Calu3 (cell line): ENCODE measurements around the gene ITIH4. TPM values are rescaled to one million over a fixed set of nuclear protein-coding genes. Genes with fewer than 3 reads are reported as not detected.
"Not testable (repeated sequence)": the region's sequence is repeated elsewhere in the genome, so short reads cannot be mapped to it uniquely, and the experiment has no call there.

Experiments used
- BruUV-seq: library from RNA; stranded (reverse); fragments of 400-500 nt; replicated peaks from 2 replicates; lab custom pipeline; 2021; lab: Mats Ljungman, UMichigan
- CTCF ChIA-PET: fragments of 300-600 bp; sonication (Branson Sonifier 250); formaldehyde crosslinking; loops from one replicate; lab custom pipeline; 2022; ENCODE audit warnings: antibody characterized with exemption; lab: Charles Lee
- DNase-seq: peaks from one replicate; pipeline ENCODE4 v3.0.0; 2022
- H3K27ac Mint-ChIP-seq: one replicate; pipeline ENCODE4 v1.8.0; 2022; ENCODE audit warnings: mixed read lengths; ENCODE audit not compliant: unreplicated experiment
- H3K27me3 Mint-ChIP-seq: one replicate; pipeline ENCODE4 v1.8.0; 2022; ENCODE audit warnings: mixed read lengths; ENCODE audit not compliant: unreplicated experiment
- H3K36me3 Mint-ChIP-seq: one replicate; pipeline ENCODE4 v1.8.0; 2022; ENCODE audit warnings: mild to moderate bottlenecking, moderate library complexity, mixed read lengths; ENCODE audit not compliant: insufficient read depth, unreplicated experiment
- H3K4me1 Mint-ChIP-seq: one replicate; pipeline ENCODE4 v1.8.0; 2022; ENCODE audit warnings: mild to moderate bottlenecking, low read depth, mixed read lengths; ENCODE audit not compliant: unreplicated experiment
- H3K4me3 Mint-ChIP-seq: one replicate; pipeline ENCODE4 v1.8.0; 2022; ENCODE audit warnings: mild to moderate bottlenecking, low read depth, moderate library complexity, mixed read lengths; ENCODE audit not compliant: unreplicated experiment
- H3K9me3 Mint-ChIP-seq: one replicate; pipeline ENCODE4 v1.8.0; 2022; ENCODE audit warnings: low read depth, mixed read lengths; ENCODE audit not compliant: unreplicated experiment
- CTCF ChIP-seq: fragments of 200-600 bp; IDR thresholded peaks from one replicate; pipeline ENCODE4 v1.8.0; 2022; ENCODE audit warnings: antibody characterized with exemption; ENCODE audit not compliant: unreplicated experiment
- intact Hi-C: fragments of 100-400 bp; cut with micrococcal nuclease; formaldehyde crosslinking; loops from one replicate; pipeline ENCODE4 v1.10.0; 2022; ENCODE audit not compliant: unreplicated experiment
- total RNA-seq: library from RNA; stranded (reverse); gene quantifications from 2 replicates; pipeline ENCODE4 v1.2.3, GENCODE V29; 2022

Gene ITIH4
- total RNA-seq, 1 experiment from 2014 or later, result 3.0 TPM

- H3K4me3 Mint-ChIP-seq, result peak within 1 kb of the TSS; percentile 7
- H3K27me3 Mint-ChIP-seq, result peaks cover 19% of the 10 kb centered on the region
- no peaks in the 10 kb centered on the region for H3K36me3 Mint-ChIP-seq
- peaks cover 38% of the 10 kb centered on the region for H3K4me1 Mint-ChIP-seq
- peak within 1 kb of the TSS; percentile 39 for H3K27ac Mint-ChIP-seq
- H3K9me3 Mint-ChIP-seq, result no peaks in the 10 kb centered on the region
- no peak for DNase-seq
- intact Hi-C loops, result no loop called here
- no TSS peak for BruUV-seq
- CTCF ChIA-PET, result interaction anchor here (1.3 kb wide), 1 partner anchor 15 kb away, joined by 3 read pairs; no protein-coding TSS in a partner anchor
- TF ChIP-seq CTCF, result no peak
Observed at GRCh38 chr3:52777127-52777958, 53.1 kb downstream of the ITIH4 start, which contains the start of gene ITIH1. TSS of gene ITIH1 (plus strand) at chr3:52777599. CDS start at chr3:52777616, 17 bp downstream.

GRCh38 chr3:52776486-52776885 lies 54.0 kb downstream of the ITIH4 start:
- H3K9me3 Mint-ChIP-seq, H3K36me3 Mint-ChIP-seq, BruUV-seq, intact Hi-C loops: not testable (repeated sequence)
- Mint-ChIP-seq H3K27me3 (peaks cover 10% of the 10 kb centered on the region), H3K4me1 (peaks cover 43% of the 10 kb centered on the region), H3K4me3 (peak overlapping the region; percentile 7), H3K27ac (peak overlapping the region; percentile 39)
- DNase-seq, result peak; percentile 42
- CTCF ChIA-PET, result interaction anchor here (0.6 to 0.7 kb wide), 3 partner anchors 13 to 493 kb away, joined by 4 to 6 read pairs (median 4); no protein-coding TSS in a partner anchor

- DNase-seq, result no peak
- Mint-ChIP-seq H3K27ac (peak overlapping the region; percentile 39), H3K9me3 (no peaks in the 10 kb centered on the region), H3K4me1 (peaks cover 47% of the 10 kb centered on the region), H3K27me3 (peaks cover 4% of the 10 kb centered on the region), H3K4me3 (peak overlapping the region; percentile 7), H3K36me3 (peaks cover 4% of the 10 kb centered on the region)
- no peak for TF ChIP-seq CTCF
- CTCF ChIA-PET, result interaction anchor here (0.6 kb wide), 2 partner anchors 278 to 492 kb away, joined by 4 to 6 read pairs; no protein-coding TSS in a partner anchor
- intact Hi-C loops, result no loop called here
- BruUV-seq, result no TSS peak
Observed at GRCh38 chr3:52775877-52776276, 54.6 kb downstream of the ITIH4 start.

- Mint-ChIP-seq H3K4me1 (peaks cover 48% of the 10 kb centered on the region), H3K27ac (no peak overlapping the region), H3K9me3 (no peaks in the 10 kb centered on the region), H3K4me3 (no peak overlapping the region), H3K36me3 (peaks cover 11% of the 10 kb centered on the region), H3K27me3 (no peaks in the 10 kb centered on the region)
- no peak for TF ChIP-seq CTCF
- no TSS peak for BruUV-seq
- DNase-seq, result peak; percentile 72
- intact Hi-C loops, result no loop called here
- CTCF ChIA-PET, result no interaction called here
Observed at GRCh38 chr3:52774901-52775864, 55.3 kb downstream of the ITIH4 start.
